GOT3 (cell line): ENCODE measurements around the gene FAM234B.

Experiments used
- DNase-seq: peaks from one replicate; lab custom pipeline; 2025; ENCODE audit warnings: mixed read lengths; lab: John Stamatoyannopoulos, UW

The FAM234B gene

DNA sequence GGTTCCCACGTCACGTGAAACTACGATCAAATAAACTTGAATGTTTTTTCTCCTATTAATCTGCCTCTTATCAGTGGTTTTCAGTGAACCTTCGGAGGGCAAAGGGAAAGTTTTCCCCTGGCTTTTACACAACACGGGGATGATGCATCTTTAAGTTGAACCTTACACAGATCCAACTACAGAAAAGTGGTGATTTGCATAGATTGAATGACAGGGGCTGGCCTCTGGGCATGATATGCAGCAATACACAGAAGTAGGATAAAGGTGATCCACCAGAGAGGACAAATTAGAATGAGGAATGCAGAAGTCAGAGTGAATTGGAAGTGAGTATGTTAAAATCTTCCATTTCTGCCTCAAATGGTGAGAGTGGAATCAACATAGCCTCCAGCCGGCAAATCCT lies 47.7 kb downstream of the FAM234B start:
- DNase-seq, result no peak

DNA sequence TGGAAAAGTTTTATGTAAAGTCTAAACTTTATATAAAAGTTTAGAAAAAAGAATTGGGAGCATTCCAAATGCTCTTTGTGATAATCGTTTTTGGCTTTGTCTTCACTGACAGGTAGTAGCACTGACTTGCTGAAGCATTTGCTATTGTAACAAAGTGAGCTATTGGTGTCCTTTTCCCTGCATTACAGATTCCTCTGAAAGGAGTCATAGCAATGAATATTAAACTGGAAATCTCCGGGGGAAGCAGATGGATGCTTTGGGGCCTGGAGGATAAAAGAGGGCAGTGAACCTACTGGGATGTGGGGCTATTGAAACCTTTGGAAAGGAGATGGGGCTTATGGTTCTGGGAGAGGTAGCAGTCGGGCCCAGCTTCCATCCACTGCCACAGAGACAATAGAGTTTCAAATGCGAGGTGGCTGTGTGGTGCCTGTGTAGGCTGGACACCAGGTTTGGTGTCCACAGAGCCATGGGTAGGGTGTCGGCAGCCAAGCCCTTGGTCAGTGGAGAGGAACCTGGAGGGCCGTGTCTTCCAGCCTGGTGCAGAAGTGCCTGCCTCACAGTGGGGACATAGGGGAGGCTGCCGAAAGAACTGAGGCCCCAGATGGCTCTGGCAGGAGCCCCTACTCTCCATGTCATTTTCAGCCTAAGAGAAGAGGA lies 49.1 kb downstream of the FAM234B start:
- no peak for DNase-seq

DNA sequence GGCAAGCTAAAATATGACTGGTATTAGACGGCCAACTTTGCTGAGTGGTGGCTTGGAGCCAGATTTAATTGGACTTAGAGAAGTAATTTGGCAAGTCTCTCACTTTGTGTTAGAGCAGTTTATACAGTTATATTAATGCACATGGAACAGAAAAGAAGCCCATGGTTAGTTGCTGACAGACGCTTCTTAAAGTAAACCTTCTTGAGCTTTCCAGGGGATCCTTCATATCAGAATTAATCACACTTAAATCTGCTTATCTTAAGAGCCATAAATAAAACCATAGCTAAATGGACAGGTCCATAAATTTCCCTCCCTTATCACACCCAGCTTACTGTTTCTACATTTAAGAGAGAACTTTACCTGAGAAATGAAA lies 49.7 kb downstream of the FAM234B start:
- DNase-seq, result no peak

DNA sequence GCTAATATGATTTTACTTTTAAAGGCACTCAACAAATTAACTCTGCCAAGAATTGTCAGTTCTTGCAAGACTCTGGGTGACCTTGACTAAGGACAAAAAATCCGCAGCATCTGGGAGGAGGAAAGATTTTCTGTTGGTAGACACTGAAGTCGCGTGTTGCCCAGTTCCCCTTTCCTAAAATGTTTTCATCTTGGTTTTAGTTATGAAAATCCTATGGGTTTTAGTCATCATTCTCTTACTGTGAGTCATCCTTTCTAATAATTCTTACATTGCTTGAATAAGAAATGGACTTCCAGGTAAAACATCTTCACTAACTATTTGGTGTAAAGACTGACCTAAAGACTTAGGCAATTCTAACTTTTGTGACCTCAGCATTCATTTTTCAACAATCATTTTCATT lies 50.2 kb downstream of the FAM234B start:
- DNase-seq, result no peak

GRCh38 chr12:13095266-13095995 lies 51.2 kb downstream of the FAM234B start:
- DNase-seq, result no peak

- DNase-seq, result no peak
Measured at GRCh38 chr12:13097491-13098011, 53.4 kb downstream of the FAM234B start.

- DNase-seq, result no peak
Measured at GRCh38 chr12:13099066-13099843, 55.1 kb downstream of the FAM234B start.

- DNase-seq, result no peak
Measured at GRCh38 chr12:13099844-13100604, 55.8 kb downstream of the FAM234B start.

GRCh38 chr12:13100605-13100881 lies 56.4 kb downstream of the FAM234B start:
- DNase-seq, result no peak

GRCh38 chr12:13100882-13101769 lies 56.9 kb downstream of the FAM234B start:
- DNase-seq, result peak; percentile 89

DNA sequence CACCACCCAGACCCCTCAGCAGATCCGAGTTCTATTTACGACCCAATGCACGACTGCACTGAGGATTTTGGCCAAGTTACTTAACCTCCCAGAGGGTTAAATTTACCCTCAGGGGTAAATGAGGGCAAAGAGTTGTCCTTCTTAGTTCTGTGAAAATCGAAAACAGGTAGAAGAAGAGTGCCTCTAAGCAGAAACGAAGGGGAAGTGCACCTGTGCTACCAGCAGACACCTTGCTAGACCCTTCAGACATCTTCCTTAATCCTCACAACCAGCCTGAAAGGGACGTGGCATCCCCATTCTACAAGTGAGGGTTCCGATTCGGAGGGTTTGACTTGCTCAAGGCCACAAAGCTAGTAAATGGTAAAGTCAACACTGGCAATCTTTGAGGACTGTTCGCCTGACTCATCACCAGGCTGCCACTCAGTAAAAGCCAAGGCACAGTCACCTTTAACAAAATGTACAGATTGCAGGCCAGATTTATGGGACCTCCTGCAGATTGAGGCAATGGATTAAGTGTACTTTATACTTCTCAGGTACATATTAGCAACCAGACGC lies 57.7 kb downstream of the FAM234B start:
- DNase-seq, result no peak

- DNase-seq, result no peak
Measured at GRCh38 chr12:13102461-13103195, 58.4 kb downstream of the FAM234B start.

DNA sequence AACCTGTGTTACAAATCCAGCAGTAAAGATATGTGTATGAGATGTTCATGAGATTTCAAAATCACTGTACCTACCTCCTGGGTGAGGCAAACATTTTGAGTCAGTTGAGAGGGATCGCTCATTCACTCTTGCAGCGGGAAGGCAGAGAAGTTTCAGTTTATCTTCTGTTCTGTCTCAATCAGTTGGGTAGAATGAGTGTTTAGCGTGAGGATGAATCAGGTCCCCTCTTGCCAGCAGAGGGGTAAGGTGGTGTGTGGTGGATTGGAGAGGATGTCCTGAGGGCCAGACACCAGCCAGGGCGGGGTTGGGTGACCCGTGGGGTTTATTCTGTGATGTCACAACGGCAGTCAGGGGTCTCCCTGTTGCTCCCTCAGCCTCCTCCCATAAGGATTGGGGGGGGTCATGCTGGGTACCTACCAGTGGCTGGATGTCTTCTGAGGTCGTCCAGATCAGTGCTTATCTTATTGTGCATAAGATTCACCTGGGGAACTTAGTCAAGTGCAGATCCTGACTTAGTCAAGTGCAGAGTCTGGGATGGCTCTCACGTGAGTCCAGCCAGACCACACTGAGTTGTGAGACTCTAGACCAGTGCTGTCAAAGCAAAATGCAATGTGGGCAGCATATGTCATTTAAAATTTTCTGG lies 59.3 kb downstream of the FAM234B start, which contains the start of gene GSG1:
GSG1 (minus strand) TSS at position 277 of the 643 bp plus-strand sequence; CDS start at position 122, 155 bp downstream.
- DNase-seq, result no peak

DNA sequence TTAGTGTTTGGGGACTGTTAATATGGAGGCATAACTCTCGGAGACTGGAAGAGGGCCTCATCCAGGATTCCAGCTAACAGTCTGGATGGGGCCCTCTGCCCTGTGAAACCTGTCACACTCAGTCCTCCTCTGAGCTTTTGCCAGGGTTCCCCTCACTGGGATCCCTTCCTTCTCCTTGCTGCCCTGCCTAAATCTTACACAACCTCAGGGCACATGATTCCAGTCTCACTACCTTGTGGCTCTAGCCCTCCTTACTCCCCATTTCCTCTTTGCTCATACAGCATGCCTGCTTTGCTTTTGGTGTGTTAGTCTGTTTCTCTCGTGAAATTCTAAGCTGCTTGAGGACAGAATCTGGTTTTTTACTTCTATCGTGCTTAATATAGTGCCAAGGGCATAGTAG lies 60.2 kb downstream of the FAM234B start:
- no peak for DNase-seq

GRCh38 chr12:13105781-13106180 lies 61.6 kb downstream of the FAM234B start:
- no peak for DNase-seq

DNA sequence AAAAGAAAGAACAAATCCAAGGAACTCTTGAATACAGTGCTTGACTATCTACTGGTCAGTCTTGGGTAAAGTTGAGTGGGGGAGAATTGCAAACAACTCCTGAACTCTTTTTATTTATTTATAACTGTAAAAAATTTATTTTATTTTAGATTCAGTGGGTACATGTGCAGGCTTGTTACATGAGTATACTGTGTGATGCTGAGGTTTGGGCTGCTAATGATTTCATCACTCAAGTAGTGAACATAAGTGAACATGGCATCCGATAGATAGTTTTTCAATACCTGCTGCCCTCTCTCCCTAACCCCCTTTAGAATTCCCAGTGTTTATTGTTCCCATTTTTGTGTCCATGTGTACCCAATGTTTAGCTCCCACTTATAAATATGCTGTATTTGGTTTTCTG lies 62.5 kb downstream of the FAM234B start:
- DNase-seq, result no peak

DNA sequence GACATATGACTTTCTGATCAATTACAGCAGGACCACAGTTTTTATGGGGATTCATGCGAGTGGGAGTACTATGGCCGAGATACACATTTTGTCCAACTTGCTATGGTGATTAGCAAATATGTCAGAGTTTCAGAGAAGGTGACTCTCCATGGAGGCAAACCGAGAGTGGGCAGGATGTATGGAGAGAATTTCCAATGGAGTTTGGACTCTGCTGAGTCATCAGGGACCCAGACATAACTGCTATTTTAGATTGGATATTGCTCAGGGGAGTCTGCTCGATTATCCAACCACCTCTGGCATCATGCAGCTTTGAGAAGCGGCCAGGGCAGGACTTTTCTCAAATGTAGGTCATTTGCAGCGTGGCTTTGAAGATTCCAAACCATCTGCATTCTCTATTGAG lies 68.8 kb downstream of the FAM234B start:
- DNase-seq, result no peak

DNA sequence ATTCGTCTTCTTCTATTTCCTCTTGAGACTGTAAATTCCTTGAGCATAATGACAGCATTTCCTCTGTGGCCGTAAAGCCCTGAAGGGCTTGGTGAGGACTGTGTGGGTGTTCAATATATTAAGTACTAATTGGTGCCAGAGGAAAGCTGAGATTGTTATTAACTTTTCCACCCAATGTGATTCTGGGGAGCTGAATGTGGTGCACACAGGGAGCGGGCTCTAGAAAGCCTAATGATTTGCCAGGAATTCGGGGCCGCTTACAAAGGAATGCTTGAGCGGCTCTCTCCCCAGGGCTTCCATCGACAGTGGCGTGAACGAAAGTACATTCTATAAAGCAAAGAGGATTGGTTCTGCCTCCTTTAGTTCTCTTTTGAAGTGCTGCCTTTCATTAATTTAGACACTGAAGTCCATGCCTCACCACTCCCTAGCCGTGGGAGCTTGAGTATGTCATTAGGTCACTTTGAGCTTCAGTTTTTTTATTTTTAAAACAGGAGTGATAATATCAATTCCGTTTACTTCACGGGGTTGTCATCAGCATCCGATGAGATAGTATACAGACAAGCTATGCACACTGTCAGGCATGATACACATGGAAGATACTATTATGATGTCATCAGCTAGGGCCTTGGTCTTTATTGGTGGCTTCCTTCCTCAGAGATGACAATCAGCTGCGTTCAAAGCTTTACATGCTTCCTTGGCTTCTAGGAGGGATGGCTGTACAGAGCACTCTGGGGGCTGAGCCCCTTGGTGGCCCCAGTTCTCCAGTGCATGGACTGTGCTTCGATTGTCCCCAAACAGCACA lies 70.3 kb downstream of the FAM234B start:
- no peak for DNase-seq

DNA sequence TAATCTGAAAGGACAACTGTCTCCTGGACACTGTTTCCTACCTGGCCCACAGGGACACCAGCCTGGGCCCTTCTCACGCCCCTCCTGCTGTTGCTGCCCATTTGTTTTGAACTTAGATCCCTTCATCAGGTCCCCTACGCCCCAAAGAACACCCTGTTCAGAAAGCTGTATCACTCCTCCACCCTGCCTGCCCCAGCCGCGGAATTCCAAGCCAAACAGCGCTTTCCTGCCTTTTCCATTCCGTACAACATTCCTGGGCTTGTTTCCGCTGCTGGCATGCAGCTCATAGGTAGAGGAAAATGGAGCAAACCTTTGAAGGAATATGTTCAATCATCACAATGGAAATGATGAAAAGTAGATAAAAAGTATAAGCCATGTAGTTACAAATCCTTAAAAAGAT lies 72.1 kb downstream of the FAM234B start:
- no peak for DNase-seq
